Naive B cell (primary cell): Measurements from ENCODE around the gene THAP4. TPM values are rescaled to one million over a fixed set of nuclear protein-coding genes. Genes with fewer than 3 reads are reported as not detected.

Experiments used
- ATAC-seq, 2 donors: fragments of 150-1000 bp; cut with Tn5 transposase; 2 replicates each; pipeline ENCODE4 v1.10.0; 2021; ENCODE audit warnings: low read depth in 2 of 2, mild to moderate bottlenecking in 2 of 2, moderate library complexity in 2 of 2
- DNase-seq: peaks from one replicate; pipeline ENCODE4 v3.0.0; 2022
- H3K27ac Mint-ChIP-seq, 6 donors: one replicate each; pipeline ENCODE4 v1.8.0; 2020 to 2022; ENCODE audit warnings: mild to moderate bottlenecking in 6 of 6, mixed read lengths in 6 of 6, moderate library complexity in 5 of 6, inconsistent platforms in 2 of 6
- H3K27me3 Mint-ChIP-seq, 3 donors: one replicate each; pipeline ENCODE4 v1.8.0; 2021 to 2022; ENCODE audit warnings: mixed read lengths in 3 of 3, mild to moderate bottlenecking in 1 of 3
- H3K36me3 Mint-ChIP-seq, 2 donors: one replicate each; pipeline ENCODE4 v1.8.0; 2020 to 2022; ENCODE audit warnings: mixed read lengths in 2 of 2, inconsistent platforms in 1 of 2, mild to moderate bottlenecking in 1 of 2
- H3K4me1 Mint-ChIP-seq, 3 donors: one replicate each; pipeline ENCODE4 v1.8.0; 2020 to 2022; ENCODE audit warnings: mixed read lengths in 3 of 3, inconsistent platforms in 1 of 3, mild to moderate bottlenecking in 1 of 3, moderate library complexity in 1 of 3
- H3K4me3 Mint-ChIP-seq, 8 donors: one replicate each; pipeline ENCODE4 v1.8.0; 2020 to 2022; ENCODE audit warnings: mild to moderate bottlenecking in 8 of 8, mixed read lengths in 8 of 8, moderate library complexity in 8 of 8, inconsistent platforms in 2 of 8
- H3K9me3 Mint-ChIP-seq, 7 donors: one replicate each; pipeline ENCODE4 v1.8.0; 2020 to 2022; ENCODE audit warnings: mixed read lengths in 7 of 7, mild to moderate bottlenecking in 5 of 7, inconsistent platforms in 2 of 7, moderate library complexity in 1 of 7
- polyA plus RNA-seq, 6 donors: library from polyadenylated mRNA; unstranded; fragments of 300-500 nt; fragmentation: Illumina TruSeq; gene quantifications; one replicate each; pipeline ENCODE4 v1.2.3, GENCODE V29; 2021; ENCODE audit warnings: low read depth in 6 of 6

Gene THAP4
- polyA plus RNA-seq, 6 donors from 2014 or later, result 23.8 to 48.4 (median 29.9) TPM

- peaks cover 4 to 5% (median 5%) of the 10 kb centered on the region in 3 donors for H3K4me1 Mint-ChIP-seq
- DNase-seq, result no peak
- peaks cover 0 to 4% (median 0%) of the 10 kb centered on the region in 7 donors for H3K9me3 Mint-ChIP-seq
- H3K27ac Mint-ChIP-seq, result no peak overlapping the region
- no peak overlapping the region for H3K4me3 Mint-ChIP-seq
- H3K27me3 Mint-ChIP-seq, result peaks cover 0 to 20% (median 16%) of the 10 kb centered on the region in 3 donors
- no peak for ATAC-seq
- no peaks in the 10 kb centered on the region for H3K36me3 Mint-ChIP-seq
Observed at GRCh38 chr2:241545106-241545505, 91.9 kb downstream of the THAP4 start.

- peaks cover 0 to 4% (median 0%) of the 10 kb centered on the region in 7 donors for H3K9me3 Mint-ChIP-seq
- ATAC-seq, result no peak
- no peak overlapping the region for H3K27ac Mint-ChIP-seq
- no peak for DNase-seq
- H3K27me3 Mint-ChIP-seq, result peaks cover 11 to 35% (median 16%) of the 10 kb centered on the region in 3 donors
- no peaks in the 10 kb centered on the region for H3K36me3 Mint-ChIP-seq
- peak overlapping the region in 2 of 8 donors; percentile 9 to 51 for H3K4me3 Mint-ChIP-seq
- peaks cover 4 to 5% (median 5%) of the 10 kb centered on the region in 3 donors for H3K4me1 Mint-ChIP-seq
Observed at GRCh38 chr2:241542278-241542605, 94.7 kb downstream of the THAP4 start.

- H3K4me1 Mint-ChIP-seq, result peaks cover 4 to 5% (median 5%) of the 10 kb centered on the region in 3 donors
- no peak for DNase-seq
- no peak overlapping the region for H3K27ac Mint-ChIP-seq
- ATAC-seq, result no peak
- H3K9me3 Mint-ChIP-seq, result peaks cover 0 to 4% (median 0%) of the 10 kb centered on the region in 7 donors
- H3K36me3 Mint-ChIP-seq, result no peaks in the 10 kb centered on the region
- peak overlapping the region in 2 of 8 donors; percentile 51 to 83 for H3K4me3 Mint-ChIP-seq
- H3K27me3 Mint-ChIP-seq, result peaks cover 11 to 35% (median 16%) of the 10 kb centered on the region in 3 donors
Observed at GRCh38 chr2:241541564-241542277, 95.2 kb downstream of the THAP4 start.

GRCh38 chr2:241540771-241541561 lies 96.0 kb downstream of the THAP4 start:
- Mint-ChIP-seq H3K27me3 (peaks cover 11 to 35% (median 16%) of the 10 kb centered on the region in 3 donors), H3K9me3 (peaks cover 0 to 4% (median 0%) of the 10 kb centered on the region in 7 donors), H3K4me1 (peaks cover 4 to 5% (median 5%) of the 10 kb centered on the region in 3 donors), H3K4me3 (peak overlapping the region in 7 of 8 donors; percentile 81 to 88 (median 84)), H3K27ac (peak overlapping the region in 1 of 6 donors; percentile 26), H3K36me3 (no peaks in the 10 kb centered on the region)
- DNase-seq (peak; percentile 47), ATAC-seq (peak; percentile 77 to 80)

- Mint-ChIP-seq H3K27me3 (peaks cover 11 to 35% (median 16%) of the 10 kb centered on the region in 3 donors), H3K4me1 (peaks cover 4 to 5% (median 5%) of the 10 kb centered on the region in 3 donors), H3K9me3 (peaks cover 0 to 4% (median 0%) of the 10 kb centered on the region in 7 donors), H3K36me3 (no peaks in the 10 kb centered on the region), H3K4me3 (peak overlapping the region in 7 of 8 donors; percentile 81 to 88 (median 84)), H3K27ac (peak overlapping the region in 1 of 6 donors; percentile 26)
- no peak for DNase-seq
- ATAC-seq, result no peak
Observed at GRCh38 chr2:241540401-241540770, 96.6 kb downstream of the THAP4 start.

GRCh38 chr2:241539616-241540374 lies 97.2 kb downstream of the THAP4 start:
- DNase-seq (no peak), ATAC-seq (no peak)
- Mint-ChIP-seq H3K27me3 (peaks cover 11 to 35% (median 16%) of the 10 kb centered on the region in 3 donors), H3K27ac (peak overlapping the region in 1 of 6 donors; percentile 38), H3K36me3 (no peaks in the 10 kb centered on the region), H3K4me1 (peaks cover 4 to 5% (median 5%) of the 10 kb centered on the region in 3 donors), H3K9me3 (peaks cover 0 to 4% (median 0%) of the 10 kb centered on the region in 7 donors), H3K4me3 (peak overlapping the region in 2 of 8 donors; percentile 32 to 35)

- H3K27me3 Mint-ChIP-seq, result peaks cover 11 to 40% (median 13%) of the 10 kb centered on the region in 3 donors
- H3K36me3 Mint-ChIP-seq, result no peaks in the 10 kb centered on the region
- peak overlapping the region in 1 of 6 donors; percentile 47 for H3K27ac Mint-ChIP-seq
- ATAC-seq, result no peak
- peaks cover 4 to 5% (median 5%) of the 10 kb centered on the region in 3 donors for H3K4me1 Mint-ChIP-seq
- H3K9me3 Mint-ChIP-seq, result peaks cover 0 to 4% (median 0%) of the 10 kb centered on the region in 7 donors
- DNase-seq, result no peak
- H3K4me3 Mint-ChIP-seq, result peak overlapping the region in 2 of 8 donors; percentile 38 to 42
Observed at GRCh38 chr2:241538838-241539615, 97.9 kb downstream of the THAP4 start.

- H3K27ac Mint-ChIP-seq, result no peak overlapping the region
- peaks cover 0 to 4% (median 0%) of the 10 kb centered on the region in 7 donors for H3K9me3 Mint-ChIP-seq
- ATAC-seq (no peak), DNase-seq (no peak)
- no peak overlapping the region for H3K4me3 Mint-ChIP-seq
- H3K4me1 Mint-ChIP-seq, result peaks cover 4 to 5% (median 5%) of the 10 kb centered on the region in 3 donors
- peaks cover 5 to 35% (median 11%) of the 10 kb centered on the region in 3 donors for H3K27me3 Mint-ChIP-seq
- H3K36me3 Mint-ChIP-seq, result no peaks in the 10 kb centered on the region
Observed at GRCh38 chr2:241535871-241536655, 100.9 kb downstream of the THAP4 start.

GRCh38 chr2:241534701-241535375 lies 102.1 kb downstream of the THAP4 start:
- no peak for ATAC-seq
- Mint-ChIP-seq H3K9me3 (no peaks in the 10 kb centered on the region), H3K27ac (no peak overlapping the region), H3K36me3 (no peaks in the 10 kb centered on the region), H3K4me3 (no peak overlapping the region), H3K27me3 (peaks cover 0 to 29% (median 11%) of the 10 kb centered on the region in 3 donors), H3K4me1 (no peaks in the 10 kb centered on the region)
- no peak for DNase-seq
